Epidermal melanocyte (primary cell): ENCODE measurements around the gene PPDPF.

Experiments used
- DNase-seq: peaks from one replicate; pipeline ENCODE4 v3.0.0; 2011; ENCODE audit warnings: low spot score; ENCODE audit not compliant: insufficient read length

PPDPF gene

DNA sequence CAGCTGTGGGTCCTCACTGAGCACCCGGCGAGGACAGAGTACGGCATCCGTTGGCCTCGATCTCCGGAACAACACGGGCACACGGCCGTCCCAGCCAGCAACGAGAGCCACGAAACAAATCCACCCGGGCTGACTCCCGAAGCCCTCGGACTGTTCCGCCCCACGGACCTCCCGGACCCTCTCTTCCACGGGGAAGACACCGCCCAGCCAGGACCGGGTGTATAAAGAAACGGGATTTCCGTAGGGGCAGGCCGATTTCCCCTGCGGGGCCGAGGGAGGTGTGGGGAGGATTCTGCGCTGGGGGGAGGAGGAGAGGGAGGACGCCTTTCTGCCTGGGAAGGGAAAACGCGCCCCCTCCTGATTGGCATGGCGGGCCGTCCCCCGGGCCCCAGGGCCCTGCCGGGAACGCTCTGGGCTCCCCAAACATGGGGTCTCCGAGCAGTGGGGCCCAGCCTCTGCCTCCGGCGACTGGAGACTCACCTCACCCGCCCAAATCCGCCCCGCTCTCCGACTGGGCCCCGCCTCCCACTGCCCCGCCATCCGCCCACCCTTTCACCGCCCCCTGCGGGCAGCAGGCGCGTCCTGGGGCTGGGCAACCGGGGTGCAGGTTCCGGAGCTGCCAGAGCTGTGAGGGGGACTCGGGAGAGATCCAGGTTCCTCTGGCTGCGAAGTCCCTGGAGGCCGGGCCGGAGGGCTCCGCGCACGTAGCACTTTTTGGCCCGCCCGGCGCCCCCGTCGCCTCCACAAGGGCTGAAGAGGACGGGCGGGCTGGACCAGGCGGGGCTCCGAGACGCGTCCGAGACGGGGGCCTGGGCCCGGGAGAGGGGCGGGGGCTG lies 679 bp upstream of the PPDPF start:
- peak; percentile 42 for DNase-seq

- peak; percentile 88 for DNase-seq
Observed at GRCh38 chr20:63520934-63521601, 503 bp downstream of the PPDPF start.

- peak; percentile 18 for DNase-seq
Observed at GRCh38 chr20:63521602-63522001, 1.0 kb downstream of the PPDPF start.

DNA sequence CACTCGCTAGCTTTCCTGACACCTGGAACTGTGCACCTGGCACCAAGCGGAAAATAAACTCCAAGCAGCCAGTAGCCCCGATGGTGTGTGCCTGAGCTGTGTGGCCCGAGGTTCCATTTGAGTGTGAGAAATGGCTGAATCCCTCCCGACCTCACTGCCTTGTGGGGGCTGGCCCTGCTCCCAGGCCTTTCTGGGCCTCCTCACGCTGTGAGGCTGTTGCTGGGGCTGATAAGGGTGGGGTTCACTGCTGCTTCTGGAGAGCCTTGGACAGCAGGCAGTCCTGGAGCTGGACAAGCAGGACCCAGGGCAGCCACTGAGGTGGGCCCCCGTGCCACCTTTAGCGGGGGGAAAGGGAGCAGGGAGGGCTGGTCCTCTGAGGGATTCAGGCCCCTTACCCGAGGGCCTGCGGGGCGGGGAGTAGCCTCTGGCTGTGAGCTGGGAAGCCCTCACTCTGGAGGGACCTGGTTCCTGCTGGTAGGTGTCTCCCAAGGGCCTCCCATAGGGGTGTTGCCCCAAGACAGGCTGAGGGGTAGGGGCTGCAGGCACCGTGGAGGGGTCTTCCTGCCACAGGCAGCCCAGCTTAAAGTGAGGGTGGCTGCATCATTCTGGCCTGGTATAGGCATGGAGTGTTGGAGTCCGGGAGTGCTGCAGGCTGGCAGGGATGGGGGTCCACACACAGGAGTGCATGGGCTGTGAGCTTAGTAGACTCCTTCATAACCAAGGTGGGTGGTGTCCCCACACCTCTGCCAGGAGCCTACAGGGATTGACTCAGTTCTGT lies 1.7 kb downstream of the PPDPF start:
- no peak for DNase-seq

DNA sequence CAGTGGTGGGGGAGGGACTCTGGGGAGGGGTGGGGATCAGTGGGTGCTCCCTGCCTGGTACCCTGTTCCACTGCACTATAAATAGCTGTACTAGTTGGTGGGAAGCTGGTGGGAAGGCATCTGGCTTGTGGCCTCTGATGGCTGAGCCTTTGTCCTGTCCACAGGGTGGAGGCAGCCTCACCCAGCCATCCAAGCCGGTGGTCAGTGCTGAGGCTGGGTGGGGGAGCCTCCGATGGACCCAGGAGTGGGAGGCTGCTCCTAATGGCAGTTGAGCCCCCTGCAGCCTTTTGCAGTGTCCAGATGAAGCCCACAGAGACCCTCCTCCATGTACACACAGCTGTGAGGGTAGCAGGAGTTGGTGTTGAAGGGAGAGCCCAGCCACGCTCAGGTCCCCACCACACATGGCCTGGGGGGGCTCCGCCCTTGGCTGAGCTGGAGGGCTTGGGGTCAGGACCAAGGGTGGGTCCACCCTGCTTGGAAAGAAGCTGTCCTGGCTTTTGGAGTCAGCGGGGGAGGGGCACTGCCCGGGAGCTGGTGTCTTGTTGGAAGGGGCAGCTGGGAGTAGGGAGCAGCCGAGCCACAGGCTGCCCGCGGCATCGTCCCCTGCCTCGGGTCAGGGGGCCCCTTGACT lies 2.5 kb downstream of the PPDPF start:
- no peak for DNase-seq

DNA sequence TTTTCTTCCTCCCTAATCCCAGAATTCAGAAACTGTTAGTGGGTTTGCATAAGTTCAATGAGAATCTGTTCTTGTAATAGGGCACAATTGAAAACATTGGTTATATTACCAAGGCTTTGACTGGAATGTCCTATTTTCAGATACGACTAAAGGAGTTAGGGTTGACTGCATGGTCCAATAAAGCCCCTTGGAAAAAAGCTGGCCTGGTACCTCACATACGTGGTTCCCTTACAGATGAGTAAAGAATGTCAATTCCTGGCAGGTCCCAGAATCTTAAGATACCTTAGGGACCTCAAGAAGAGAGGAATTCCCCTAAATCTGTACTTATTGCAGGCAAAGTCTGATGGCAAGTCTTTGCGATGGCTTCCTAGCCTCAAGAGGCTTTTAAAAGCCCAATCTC lies 4.6 kb downstream of the PPDPF start:
- DNase-seq: no peak

- DNase-seq: no peak
Observed at GRCh38 chr20:63525971-63526370, 5.4 kb downstream of the PPDPF start.

DNA sequence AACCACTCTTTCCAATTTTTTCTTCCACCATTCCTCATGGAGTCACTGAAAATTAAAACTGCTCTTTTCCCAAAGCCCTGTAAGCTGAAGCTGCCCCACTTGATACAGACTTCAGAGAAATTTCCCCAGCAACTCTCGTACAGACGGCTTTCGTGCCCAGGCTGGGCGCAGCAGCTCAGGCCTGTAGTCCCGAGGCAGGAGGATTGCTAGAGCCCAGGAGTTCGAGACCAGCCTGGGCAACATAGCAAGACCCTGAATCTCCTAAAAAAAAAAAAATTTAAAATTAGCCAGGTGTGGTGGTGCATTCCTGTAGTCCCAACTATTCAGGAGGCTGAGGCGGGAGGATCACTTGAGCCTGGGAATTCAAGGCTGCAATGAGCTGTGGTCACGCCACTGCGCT lies 6.6 kb downstream of the PPDPF start:
- peak; percentile 16 for DNase-seq

- peak; percentile 13 for DNase-seq
Observed at GRCh38 chr20:63529180-63529860, 8.8 kb downstream of the PPDPF start.

DNA sequence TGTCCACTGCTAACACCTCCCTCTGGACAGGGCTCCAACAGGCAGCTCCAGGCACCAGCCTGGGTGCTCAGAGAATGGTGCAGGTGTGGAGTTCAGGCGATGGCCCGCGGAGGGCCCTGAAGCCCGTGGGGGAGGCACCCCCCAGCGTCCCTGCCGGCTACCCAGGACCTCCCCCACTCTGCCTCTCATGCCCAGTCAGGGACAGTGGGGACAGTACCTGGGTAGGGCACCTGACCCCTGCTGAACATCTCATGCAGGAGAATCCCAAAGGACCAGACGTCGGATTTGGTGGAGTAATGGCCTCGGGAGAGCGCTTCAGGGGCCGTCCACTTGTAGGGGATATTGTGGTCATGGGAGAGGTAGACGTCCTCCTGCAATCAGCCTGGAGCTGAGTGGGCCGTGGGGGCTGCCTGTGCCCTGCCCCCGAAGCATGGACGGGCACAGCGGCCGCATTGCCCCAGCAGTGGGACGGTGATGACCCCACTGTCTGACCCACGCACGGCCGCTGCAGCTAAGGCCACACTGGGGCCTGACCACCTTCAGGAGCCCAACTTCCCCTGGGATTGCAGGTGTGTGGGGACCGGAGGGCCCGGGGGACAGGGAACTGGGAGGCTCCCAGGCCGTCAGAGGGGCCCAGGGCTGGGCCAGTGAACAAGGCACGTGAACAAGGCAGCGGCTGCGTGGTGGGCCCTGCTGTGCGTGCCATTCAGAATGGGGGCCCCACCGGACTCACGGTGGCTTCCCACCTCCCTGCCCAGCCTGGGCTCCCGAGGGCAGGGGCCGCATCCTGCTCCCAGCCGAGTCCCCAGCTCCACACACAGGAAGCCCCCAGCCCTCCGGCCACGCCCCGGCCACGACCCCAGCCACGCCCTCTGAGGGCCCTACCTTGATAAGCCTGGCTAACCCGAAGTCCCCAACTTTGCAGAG lies 9.6 kb downstream of the PPDPF start:
- DNase-seq: no peak

DNA sequence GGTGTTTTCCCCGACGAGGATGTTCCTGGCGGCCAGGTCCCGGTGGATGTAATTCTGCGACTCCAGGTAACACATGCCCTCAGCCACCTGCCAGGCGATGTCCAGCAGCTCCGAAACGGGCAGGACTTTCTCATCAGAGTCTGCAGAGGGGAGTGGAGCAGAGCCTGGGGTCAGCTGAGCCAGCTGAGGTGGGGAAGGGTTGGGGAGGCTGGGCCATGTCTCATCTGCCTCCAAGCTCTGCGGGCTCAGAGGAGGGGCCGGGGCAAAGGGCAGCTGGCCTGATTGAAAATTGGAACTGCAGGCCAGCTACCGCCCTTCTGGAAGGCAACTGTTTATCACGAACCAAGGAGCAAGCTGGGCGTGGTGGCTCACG lies 10.2 kb downstream of the PPDPF start:
- DNase-seq: peak; percentile 5

DNA sequence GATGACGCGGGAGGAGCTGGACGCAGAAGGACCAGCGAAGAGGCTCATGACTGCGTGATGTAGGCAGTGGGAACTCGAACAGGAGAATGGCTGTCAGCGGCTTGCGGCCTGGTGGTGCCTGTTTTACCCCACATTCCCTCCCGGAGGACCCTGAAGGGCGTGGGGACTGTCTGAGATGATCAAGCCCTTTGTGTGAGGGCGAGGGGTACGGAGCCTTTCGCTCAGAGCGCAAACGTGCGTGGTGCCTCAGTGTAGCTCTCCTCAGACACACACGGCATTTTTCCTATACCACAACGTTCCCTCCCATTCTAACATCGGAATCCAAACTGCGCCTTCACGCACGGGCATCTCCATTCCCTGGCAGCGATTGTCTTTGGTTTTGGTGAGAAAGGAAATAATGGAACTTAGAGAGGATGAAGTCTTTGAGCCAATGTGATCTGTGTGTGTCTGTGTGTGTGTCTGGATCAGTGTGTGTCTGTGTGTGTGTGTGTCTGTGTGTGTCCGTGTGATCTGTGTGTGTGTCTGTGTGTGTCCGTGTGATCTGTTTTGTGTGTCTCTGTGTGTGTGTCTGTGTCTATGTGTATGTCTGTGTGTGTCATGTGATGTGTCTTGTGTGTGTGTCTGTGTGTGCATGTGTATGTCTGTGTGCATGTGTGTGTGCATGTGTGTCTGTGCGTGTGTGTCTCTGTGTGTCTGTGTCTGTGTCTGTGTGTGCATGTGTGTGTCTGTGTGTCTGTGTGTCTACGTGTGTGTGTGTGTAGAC lies 11.3 kb downstream of the PPDPF start:
- peak; percentile 16 for DNase-seq

DNA sequence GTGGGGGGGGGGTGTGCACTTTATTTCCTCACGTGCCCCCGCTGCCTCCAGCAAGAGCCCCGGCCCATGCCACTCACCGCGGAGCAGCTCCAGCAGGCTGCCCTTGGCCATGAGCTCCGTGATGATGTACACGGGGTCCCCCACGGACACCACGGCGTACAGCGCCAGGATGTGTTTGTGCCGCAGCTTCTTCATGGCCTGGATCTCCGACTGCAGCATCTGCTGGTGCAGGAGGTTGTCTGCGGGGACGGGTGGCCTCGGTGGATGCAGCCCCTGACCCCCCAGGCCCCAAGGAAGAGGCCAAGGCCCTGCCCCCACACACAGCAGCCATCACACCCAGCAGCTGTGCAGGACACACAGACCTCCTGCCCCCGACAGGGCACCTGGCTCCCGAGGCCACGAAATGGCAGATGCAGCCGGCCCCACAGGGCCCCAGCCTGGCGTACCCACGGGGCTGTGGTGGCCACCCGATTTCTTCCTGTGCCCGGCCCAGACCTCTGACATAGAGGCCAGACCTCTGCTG lies 11.9 kb downstream of the PPDPF start:
- peak; percentile 12 for DNase-seq

DNA sequence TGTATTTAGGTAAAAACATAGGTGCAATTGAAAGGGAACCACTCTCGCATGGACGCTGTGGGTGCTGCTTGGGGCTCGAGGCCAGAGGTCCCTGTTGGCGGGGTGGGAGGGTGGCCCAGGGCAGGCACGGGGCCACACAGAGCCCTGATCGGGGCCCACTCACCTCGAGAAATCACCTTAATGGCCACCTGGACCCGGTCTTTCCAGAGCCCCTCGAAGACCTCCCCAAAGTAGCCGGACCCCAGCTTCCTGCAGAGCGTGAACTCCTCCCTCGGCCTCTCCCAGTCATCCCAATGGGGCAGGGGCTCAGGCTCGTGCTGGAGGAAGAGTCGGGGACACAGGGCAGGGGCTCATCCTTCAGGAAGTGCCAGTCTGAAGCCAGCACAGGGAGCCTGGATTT lies 12.8 kb downstream of the PPDPF start:
- no peak for DNase-seq

DNA sequence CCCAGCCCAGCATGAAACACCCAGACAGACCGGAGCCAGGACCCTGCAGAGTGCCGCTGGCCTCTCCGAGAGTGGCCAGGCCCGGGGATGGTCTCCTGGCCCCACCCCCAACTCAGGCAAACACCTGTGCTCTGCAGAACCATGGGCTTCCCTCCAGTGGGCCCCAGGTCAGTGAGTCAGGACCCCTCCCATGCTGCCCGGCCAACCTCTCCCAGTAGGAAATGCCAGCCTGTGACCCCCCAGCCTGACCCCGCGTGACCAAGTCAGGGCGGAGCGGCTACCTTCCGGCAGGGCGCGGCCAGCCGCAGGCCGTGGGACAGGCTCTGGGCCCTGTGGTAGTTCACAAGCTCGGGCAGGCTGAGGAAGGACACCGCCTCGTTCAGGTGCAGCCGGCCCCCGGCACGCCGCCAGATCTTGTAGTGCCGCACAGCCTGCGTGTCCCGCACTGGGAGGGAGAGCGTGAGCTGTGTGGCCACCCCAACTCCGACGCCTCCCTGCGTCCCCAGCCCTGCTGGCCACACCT lies 13.4 kb downstream of the PPDPF start:
- no peak for DNase-seq

GRCh38 chr20:63534427-63534830 lies 13.9 kb downstream of the PPDPF start:
- no peak for DNase-seq

DNA sequence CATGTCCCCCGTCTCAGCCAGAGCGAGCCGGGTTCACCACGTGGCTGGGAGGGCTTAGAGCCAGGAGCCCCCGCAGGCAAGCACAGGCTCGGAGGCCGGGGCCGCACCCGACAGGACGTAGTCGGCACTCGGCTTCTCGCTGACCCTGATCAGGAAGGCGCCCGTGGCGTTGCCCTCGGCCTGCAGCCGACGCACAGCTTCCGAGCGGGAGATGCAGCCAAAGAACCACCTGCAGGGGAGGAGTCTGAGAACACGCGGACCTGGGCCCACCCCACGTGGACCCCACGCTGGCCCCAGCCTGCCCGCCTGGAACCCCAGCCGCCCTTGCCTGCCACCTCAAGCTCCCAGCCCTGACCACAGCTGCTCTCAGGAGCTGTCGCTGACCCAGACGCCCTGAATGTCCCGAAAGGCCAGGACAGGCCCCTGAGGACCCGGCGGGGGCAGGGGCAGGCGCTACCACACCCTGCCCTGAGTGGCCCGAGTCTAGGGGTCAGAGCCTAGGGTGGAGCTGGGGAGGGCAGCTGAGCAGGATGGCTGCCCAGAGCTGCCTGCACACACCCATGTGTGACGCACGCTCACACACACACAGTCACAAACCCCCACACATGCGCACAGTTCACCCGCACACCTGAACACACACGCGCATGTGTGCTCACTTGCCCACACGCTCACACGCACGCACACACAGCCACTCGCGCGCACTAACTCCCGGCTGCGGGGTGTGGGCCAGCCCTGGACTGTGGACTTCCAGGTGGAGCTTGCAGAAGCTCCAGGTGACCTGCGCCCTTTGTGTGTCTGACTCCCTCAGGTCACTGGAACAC lies 14.5 kb downstream of the PPDPF start:
- DNase-seq: no peak
